ENCODE data around the gene KDM2B. TPM values are rescaled to one million over a fixed set of nuclear protein-coding genes. Genes with fewer than 3 reads are reported as not detected.

The KDM2B gene
- polyA plus RNA-seq, 5 donors = 34.3 to 39.8 (median 37.8) TPM

- no peak for DNase-seq
These were observed 15.7 kb downstream of the KDM2B start for GRCh38 chr12:121565076-121565475.

GRCh38 chr12:121562488-121562887 is 18.3 kb downstream of the KDM2B start:
- DNase-seq = no peak

GRCh38 chr12:121561009-121561395 is 19.8 kb downstream of the KDM2B start:
- no peak for DNase-seq

GRCh38 chr12:121560392-121561008 is 20.3 kb downstream of the KDM2B start:
- no peak for DNase-seq

- no peak for DNase-seq
These were observed 21.9 kb downstream of the KDM2B start for GRCh38 chr12:121558956-121559355.

- no peak for DNase-seq
These were observed 29.7 kb downstream of the KDM2B start for GRCh38 chr12:121550974-121551634.

GRCh38 chr12:121549075-121549474 is 31.7 kb downstream of the KDM2B start:
- no peak for DNase-seq

- DNase-seq = no peak
These were observed 35.3 kb downstream of the KDM2B start for GRCh38 chr12:121545480-121545879.

- DNase-seq = no peak
These were observed 37.0 kb downstream of the KDM2B start for GRCh38 chr12:121543786-121544185.

- DNase-seq = no peak
These were observed 40.9 kb downstream of the KDM2B start for GRCh38 chr12:121539908-121540307.

- DNase-seq = no peak
These were observed 42.1 kb downstream of the KDM2B start for GRCh38 chr12:121538699-121539061.

- DNase-seq = no peak
These were observed 42.8 kb downstream of the KDM2B start for GRCh38 chr12:121537814-121538698.

GRCh38 chr12:121536899-121537813 is 43.7 kb downstream of the KDM2B start:
- DNase-seq = peak; percentile 73 to 76

- DNase-seq = peak; percentile 86 to 88
These were observed 44.5 kb downstream of the KDM2B start for GRCh38 chr12:121536054-121536898.

- no peak for DNase-seq
These were observed 45.4 kb downstream of the KDM2B start for GRCh38 chr12:121535150-121536053.

GRCh38 chr12:121534495-121535148 is 46.2 kb downstream of the KDM2B start:
- no peak for DNase-seq

- DNase-seq = no peak
These were observed 47.3 kb downstream of the KDM2B start for GRCh38 chr12:121533394-121534090.

Data from right lung (tissue), 5 donors.